A673 (cell line): ENCODE data around the gene GSAP. TPM values are rescaled to one million over a fixed set of nuclear protein-coding genes. Genes with fewer than 3 reads are reported as not detected.
"Not testable (repeated sequence)": the region's sequence is repeated elsewhere in the genome, so short reads cannot be mapped to it uniquely, and the experiment has no call there.

Experiments
- BruUV-seq: library from RNA; stranded (reverse); fragments of 400-500 nt; replicated peaks from 2 replicates; lab custom pipeline; 2021; lab: Mats Ljungman, UMichigan
- CTCF ChIA-PET: fragments of 300-600 bp; sonication (Branson Sonifier 250); formaldehyde crosslinking; loops from one replicate; lab custom pipeline; 2022; ENCODE audit warnings: antibody characterized with exemption; lab: Charles Lee
- POLR2A ChIA-PET: fragments of 300-600 bp; sonication (Branson Sonifier 250); formaldehyde crosslinking; loops from one replicate; lab custom pipeline; 2022; ENCODE audit warnings: antibody characterized with exemption; ENCODE audit not compliant: low non-redundant PET; lab: Charles Lee
- DNase-seq: peaks from one replicate; pipeline ENCODE4 v3.0.0-alpha.2; 2015; ENCODE audit warnings: low spot score
- H3K27ac ChIP-seq: fragments of 200-600 bp; sonication (generic); 2 replicates; pipeline ENCODE4 v1.5.1; 2016; ENCODE audit warnings: mixed run types, low read depth, mild to moderate bottlenecking, mixed read lengths, antibody characterized with exemption, low read length; ENCODE audit not compliant: poor library complexity, severe bottlenecking
- H3K27me3 ChIP-seq: fragments of 200-600 bp; sonication (generic); replicated peaks from 2 replicates; pipeline ENCODE4 v1.6.1; 2017; ENCODE audit warnings: mixed run types, low read depth, mild to moderate bottlenecking, mixed read lengths, antibody characterized with exemption, low read length; ENCODE audit not compliant: insufficient read depth, poor library complexity
- H3K36me3 ChIP-seq: fragments of 200-600 bp; sonication (generic); 2 replicates; pipeline ENCODE4 v1.6.1; 2016; ENCODE audit warnings: mixed run types, mild to moderate bottlenecking, mixed read lengths, antibody characterized with exemption, low read length; ENCODE audit not compliant: insufficient read depth, poor library complexity, severe bottlenecking
- H3K4me1 ChIP-seq: fragments of 200-600 bp; sonication (generic); 2 replicates; pipeline ENCODE4 v1.6.1; 2017; ENCODE audit warnings: mixed run types, mild to moderate bottlenecking, mixed read lengths, antibody characterized with exemption, low read length; ENCODE audit not compliant: insufficient read depth, poor library complexity, severe bottlenecking
- H3K4me3 ChIP-seq: fragments of 200-600 bp; sonication (generic); 2 replicates; pipeline ENCODE4 v1.5.1; 2016; ENCODE audit warnings: low read depth, mixed run types, mild to moderate bottlenecking, mixed read lengths, low read length; ENCODE audit not compliant: poor library complexity, severe bottlenecking
- H3K9me3 ChIP-seq: fragments of 200-600 bp; sonication (generic); 2 replicates; pipeline ENCODE4 v1.6.1; 2016; ENCODE audit warnings: mixed run types, low read depth, mild to moderate bottlenecking, mixed read lengths, antibody characterized with exemption, low read length; ENCODE audit not compliant: poor library complexity, severe bottlenecking
- CTCF ChIP-seq: fragments of 300-800, 200-600 bp; sonication (generic); conservative IDR thresholded peaks from 2 replicates; pipeline ENCODE4 v1.5.1; 2017; ENCODE audit warnings: low read depth, mild to moderate bottlenecking, antibody characterized with exemption, low read length, moderate library complexity, mixed read lengths
- EZH2 ChIP-seq: fragments of 200-600 bp; sonication (generic); IDR thresholded peaks from 2 replicates; pipeline ENCODE4 v1.6.1; 2017; ENCODE audit warnings: borderline replicate concordance, low read depth, mild to moderate bottlenecking, mixed read lengths, antibody characterized with exemption, low read length; ENCODE audit not compliant: poor library complexity, severe bottlenecking
- intact Hi-C: fragments of 100-400 bp; cut with micrococcal nuclease; formaldehyde crosslinking; loops from one replicate; pipeline ENCODE4 v1.10.0; 2022; ENCODE audit not compliant: unreplicated experiment
- total RNA-seq: library from RNA; stranded (reverse); gene quantifications from 2 replicates; pipeline ENCODE4 v1.2.3, GENCODE V29; 2021

Gene GSAP
- total RNA-seq, 1 experiment from 2014 or later, result 0.15 TPM

- no peak for DNase-seq
- H3K9me3 ChIP-seq, result no peaks in the 10 kb centered on the region
- BruUV-seq, result no TSS peak
- ChIA-PET POLR2A (no interaction called here), CTCF (no interaction called here)
- no peaks in the 10 kb centered on the region for H3K36me3 ChIP-seq
- intact Hi-C loops, result no loop called here
- H3K4me1 ChIP-seq, result peaks cover 17% of the 10 kb centered on the region
- H3K4me3 ChIP-seq, result no peak overlapping the region
- H3K27ac ChIP-seq, result no peak overlapping the region
- TF ChIP-seq CTCF (no peak), EZH2 (no peak)
- H3K27me3 ChIP-seq, result no peaks in the 10 kb centered on the region
These were observed 80.6 kb downstream of the GSAP start for GRCh38 chr7:77335581-77335980.

GRCh38 chr7:77334039-77334438 is 82.1 kb downstream of the GSAP start:
- DNase-seq, H3K9me3 ChIP-seq, H3K27ac ChIP-seq, H3K27me3 ChIP-seq, BruUV-seq, POLR2A ChIA-PET, H3K36me3 ChIP-seq, CTCF ChIA-PET, H3K4me3 ChIP-seq: not testable (repeated sequence)
- peaks cover 32% of the 10 kb centered on the region for H3K4me1 ChIP-seq
- intact Hi-C loops, result loop anchor here (5.0 kb wide), 2 partner anchors 87 to 137 kb away; partner anchors contain the start of gene FGL2

GRCh38 chr7:77331938-77332695 is 84.0 kb downstream of the GSAP start:
- no peaks in the 10 kb centered on the region for H3K9me3 ChIP-seq
- TF ChIP-seq CTCF, result peak; percentile 68
- no peak for TF ChIP-seq EZH2
- POLR2A ChIA-PET, result interaction anchor here (0.5 kb wide), 1 partner anchor 27 kb away, joined by 3 read pairs; no protein-coding TSS in a partner anchor
- CTCF ChIA-PET, result interaction anchor here (0.7 to 1.8 kb wide), 6 partner anchors 77 to 1154 kb away, joined by 3 to 20 read pairs (median 5); partner anchors contain the start of gene CCDC146
- peak; percentile 90 for DNase-seq
- intact Hi-C loops, result loop anchor here (2.0 to 5.0 kb wide), 3 partner anchors 85 to 203 kb away; partner anchors contain the start of gene FGL2
- no peaks in the 10 kb centered on the region for H3K36me3 ChIP-seq
- H3K4me1 ChIP-seq, result peaks cover 44% of the 10 kb centered on the region
- H3K27me3 ChIP-seq, result no peaks in the 10 kb centered on the region
- H3K4me3 ChIP-seq, result no peak overlapping the region
- no TSS peak for BruUV-seq
- H3K27ac ChIP-seq, result no peak overlapping the region
